Ureter (tissue), 1 donor: ENCODE measurements around the gene ENGASE. TPM values are rescaled to one million over a fixed set of nuclear protein-coding genes. Genes with fewer than 3 reads are reported as not detected.

Experiments
- total RNA-seq: library from RNA; stranded (reverse); gene quantifications from one replicate; pipeline ENCODE4 v1.2.4, GENCODE V29; 2023
- donor health status: DM: yes; HTN: yes; CAD: no.

The ENGASE gene
- total RNA-seq, 1 donor from 2014 or later = 119 TPM

Other genes starting within 250 kb of the ENGASE start
- gene USP36, start 234.0 kb upstream of the ENGASE start, total RNA-seq = 92.0 TPM
- 5.2 TPM for gene CEP295NL, start 171.6 kb upstream of the ENGASE start, total RNA-seq
- gene TIMP2, start 149.4 kb upstream of the ENGASE start, total RNA-seq = 118 TPM
- 393 TPM for gene LGALS3BP, start 94.9 kb upstream of the ENGASE start, total RNA-seq
- 53.7 TPM for gene CANT1, start 65.1 kb upstream of the ENGASE start, total RNA-seq
- gene C1QTNF1, start 50.7 kb upstream of the ENGASE start, total RNA-seq = 108 TPM